HL-60 (cell line): ENCODE measurements around the gene RGCC.

Source experiments
- POLR2AphosphoS5 ChIP-seq: IDR thresholded peaks from 2 replicates; pipeline ENCODE4 v1.6.1; 2012; ENCODE audit warnings: low read depth
- TF ChIP-seq, protein P1 (sequence below): IDR thresholded peaks from one replicate; pipeline ENCODE4 v1.5.1; 2011; ENCODE audit warnings: low read length, control low read depth, inconsistent platforms; ENCODE audit not compliant: insufficient read depth
- TF ChIP-seq, protein P2 (sequence below): IDR thresholded peaks from 2 replicates; pipeline ENCODE4 v1.6.1; 2012; ENCODE audit warnings: low read depth; ENCODE audit not compliant: insufficient replicate concordance

DNA sequence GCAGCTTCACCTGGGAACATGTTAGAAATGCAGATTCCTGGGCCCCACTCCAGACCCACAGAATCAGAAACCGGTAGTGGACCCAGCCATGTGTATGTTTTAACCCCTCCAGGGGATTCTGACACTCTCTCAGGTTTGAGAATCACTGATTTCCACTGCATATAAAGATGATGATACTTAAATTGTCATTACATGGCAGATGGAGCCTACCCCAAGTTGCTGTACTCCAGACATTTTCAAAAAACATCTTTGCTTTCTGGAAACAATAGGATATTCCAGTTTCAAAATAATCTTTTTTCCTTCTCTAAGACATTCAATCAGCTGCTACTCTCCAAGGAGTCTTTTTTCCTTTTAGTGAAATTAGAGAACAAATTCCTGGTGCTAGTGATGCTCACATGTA lies 48.6 kb upstream of the RGCC start:
- TF ChIP-seq, protein P1, sequence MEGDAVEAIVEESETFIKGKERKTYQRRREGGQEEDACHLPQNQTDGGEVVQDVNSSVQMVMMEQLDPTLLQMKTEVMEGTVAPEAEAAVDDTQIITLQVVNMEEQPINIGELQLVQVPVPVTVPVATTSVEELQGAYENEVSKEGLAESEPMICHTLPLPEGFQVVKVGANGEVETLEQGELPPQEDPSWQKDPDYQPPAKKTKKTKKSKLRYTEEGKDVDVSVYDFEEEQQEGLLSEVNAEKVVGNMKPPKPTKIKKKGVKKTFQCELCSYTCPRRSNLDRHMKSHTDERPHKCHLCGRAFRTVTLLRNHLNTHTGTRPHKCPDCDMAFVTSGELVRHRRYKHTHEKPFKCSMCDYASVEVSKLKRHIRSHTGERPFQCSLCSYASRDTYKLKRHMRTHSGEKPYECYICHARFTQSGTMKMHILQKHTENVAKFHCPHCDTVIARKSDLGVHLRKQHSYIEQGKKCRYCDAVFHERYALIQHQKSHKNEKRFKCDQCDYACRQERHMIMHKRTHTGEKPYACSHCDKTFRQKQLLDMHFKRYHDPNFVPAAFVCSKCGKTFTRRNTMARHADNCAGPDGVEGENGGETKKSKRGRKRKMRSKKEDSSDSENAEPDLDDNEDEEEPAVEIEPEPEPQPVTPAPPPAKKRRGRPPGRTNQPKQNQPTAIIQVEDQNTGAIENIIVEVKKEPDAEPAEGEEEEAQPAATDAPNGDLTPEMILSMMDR, result no peak
- no peak for TF ChIP-seq POLR2AphosphoS5
- TF ChIP-seq, protein P2, sequence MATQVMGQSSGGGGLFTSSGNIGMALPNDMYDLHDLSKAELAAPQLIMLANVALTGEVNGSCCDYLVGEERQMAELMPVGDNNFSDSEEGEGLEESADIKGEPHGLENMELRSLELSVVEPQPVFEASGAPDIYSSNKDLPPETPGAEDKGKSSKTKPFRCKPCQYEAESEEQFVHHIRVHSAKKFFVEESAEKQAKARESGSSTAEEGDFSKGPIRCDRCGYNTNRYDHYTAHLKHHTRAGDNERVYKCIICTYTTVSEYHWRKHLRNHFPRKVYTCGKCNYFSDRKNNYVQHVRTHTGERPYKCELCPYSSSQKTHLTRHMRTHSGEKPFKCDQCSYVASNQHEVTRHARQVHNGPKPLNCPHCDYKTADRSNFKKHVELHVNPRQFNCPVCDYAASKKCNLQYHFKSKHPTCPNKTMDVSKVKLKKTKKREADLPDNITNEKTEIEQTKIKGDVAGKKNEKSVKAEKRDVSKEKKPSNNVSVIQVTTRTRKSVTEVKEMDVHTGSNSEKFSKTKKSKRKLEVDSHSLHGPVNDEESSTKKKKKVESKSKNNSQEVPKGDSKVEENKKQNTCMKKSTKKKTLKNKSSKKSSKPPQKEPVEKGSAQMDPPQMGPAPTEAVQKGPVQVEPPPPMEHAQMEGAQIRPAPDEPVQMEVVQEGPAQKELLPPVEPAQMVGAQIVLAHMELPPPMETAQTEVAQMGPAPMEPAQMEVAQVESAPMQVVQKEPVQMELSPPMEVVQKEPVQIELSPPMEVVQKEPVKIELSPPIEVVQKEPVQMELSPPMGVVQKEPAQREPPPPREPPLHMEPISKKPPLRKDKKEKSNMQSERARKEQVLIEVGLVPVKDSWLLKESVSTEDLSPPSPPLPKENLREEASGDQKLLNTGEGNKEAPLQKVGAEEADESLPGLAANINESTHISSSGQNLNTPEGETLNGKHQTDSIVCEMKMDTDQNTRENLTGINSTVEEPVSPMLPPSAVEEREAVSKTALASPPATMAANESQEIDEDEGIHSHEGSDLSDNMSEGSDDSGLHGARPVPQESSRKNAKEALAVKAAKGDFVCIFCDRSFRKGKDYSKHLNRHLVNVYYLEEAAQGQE, result no peak
